K562 (cell line): Measurements from ENCODE around the gene GRK3. TPM values are rescaled to one million over a fixed set of nuclear protein-coding genes. Genes with fewer than 3 reads are reported as not detected.

Experiments
- ATAC-seq: fragments of 200-7000 bp; cut with Tn5 transposase; 3 replicates; pipeline ENCODE4 v1.9.1; 2020; ENCODE audit warnings: moderate library complexity
- BruUV-seq: library from RNA; stranded (reverse); fragments of 400-500 nt; replicated peaks from 2 replicates; lab custom pipeline; 2021; lab: Mats Ljungman, UMichigan
- CTCF ChIA-PET: fragments of 300-600 bp; formaldehyde crosslinking; extraction: SDS; loops from one replicate; lab custom pipeline; 2021; ENCODE audit warnings: low intra/inter-chr PET ratio; lab: Yijun Ruan, JAX
- POLR2A ChIA-PET: fragments of 300-600, 350-650 bp; sonication (Branson Sonifier 250); formaldehyde crosslinking; extraction: SDS; loops from one replicate; lab custom pipeline; 2021; ENCODE audit warnings: antibody characterized with exemption, inconsistent platforms; lab: Yijun Ruan, JAX
- DNase-seq, 4 experiments: peaks; one replicate each; pipeline versions ENCODE4 v3.0.0 to v3.0.0-alpha.2; 2011 to 2018; ENCODE audit warnings: low spot score in 3 of 4, mixed read lengths in 3 of 4; ENCODE audit errors: extremely low read depth in 1 of 4
- FAIRE-seq: peaks from 2 replicates; lab custom pipeline; 2011; peaks lifted over from hg19 to GRCh38; lab: Jason Lieb, UNC
- H2AFZ ChIP-seq: 2 replicates; pipeline ENCODE4 v1.6.0; 2011; ENCODE audit warnings: low read depth, low read length, control low read depth, inconsistent platforms
- H3K27ac ChIP-seq: fragments of 200-600 bp; 3 replicates; pipeline ENCODE4 v1.8.0; 2011; ENCODE audit warnings: low read depth, mild to moderate bottlenecking, control low read depth, inconsistent platforms, low read length, moderate library complexity, mixed read lengths; ENCODE audit errors: extremely low read depth
- H3K27me3 ChIP-seq, 2 experiments: fragments of 300-600 bp in 1 of 2; 2 replicates in 1 of 2; 3 replicates in 1 of 2; pipeline versions ENCODE4 v1.6.0 to v1.8.0; 2011; ENCODE audit warnings: inconsistent platforms in 2 of 2, low read length in 2 of 2, mild to moderate bottlenecking in 1 of 2, mixed read lengths in 1 of 2, moderate library complexity in 1 of 2; ENCODE audit not compliant: control insufficient read depth in 2 of 2, insufficient read depth in 2 of 2
- H3K36me3 ChIP-seq: fragments of 300-600 bp; 3 replicates; pipeline ENCODE4 v1.8.0; 2011; ENCODE audit warnings: mild to moderate bottlenecking, low read length, inconsistent platforms; ENCODE audit not compliant: control insufficient read depth, insufficient read depth
- H3K4me1 ChIP-seq, 2 experiments: fragments of 200-600 bp in 1 of 2; replicated peaks in 1 of 2; 2 replicates in 1 of 2; 3 replicates in 1 of 2; pipeline versions ENCODE4 v1.5.1 to v1.8.0; 2011; ENCODE audit warnings: inconsistent platforms in 2 of 2, low read length in 2 of 2, mild to moderate bottlenecking in 1 of 2, mixed read lengths in 1 of 2, moderate library complexity in 1 of 2; ENCODE audit not compliant: control insufficient read depth in 2 of 2, insufficient read depth in 2 of 2
- H3K4me2 ChIP-seq: 2 replicates; pipeline ENCODE4 v1.6.1; 2011; ENCODE audit warnings: low read length, control low read depth, inconsistent platforms, mixed read lengths; ENCODE audit not compliant: insufficient read depth
- H3K4me3 ChIP-seq: fragments of 200-600 bp; sonication (generic), shearing (Covaris generic); 2 replicates; pipeline ENCODE4 v1.5.1; 2016; ENCODE audit warnings: control low read depth, inconsistent platforms
- H3K79me2 ChIP-seq: fragments of 200-600 bp; 3 replicates; pipeline ENCODE4 v1.8.0; 2011; ENCODE audit warnings: low read length, inconsistent platforms; ENCODE audit not compliant: control insufficient read depth, insufficient read depth
- H3K9ac ChIP-seq, 2 experiments: 2 replicates each; pipeline versions ENCODE4 v1.6.0 to v1.6.1; 2011; ENCODE audit warnings: low read depth in 2 of 2, low read length in 2 of 2, control low read depth in 1 of 2, inconsistent platforms in 1 of 2, mild to moderate bottlenecking in 1 of 2, mixed read lengths in 1 of 2; ENCODE audit not compliant: insufficient read depth in 1 of 2
- H3K9me1 ChIP-seq: one replicate; pipeline ENCODE4 v1.6.0; 2011; ENCODE audit warnings: inconsistent platforms, mild to moderate bottlenecking, low read length, moderate library complexity; ENCODE audit not compliant: control insufficient read depth, insufficient read depth
- H3K9me3 ChIP-seq: replicated peaks from 2 replicates; pipeline ENCODE4 v1.5.1; 2011; ENCODE audit warnings: low read depth, low read length, inconsistent platforms; ENCODE audit not compliant: control insufficient read depth, insufficient read depth
- H4K20me1 ChIP-seq: replicated peaks from 2 replicates; pipeline ENCODE4 v1.6.1; 2011; ENCODE audit warnings: low read length, inconsistent platforms, mixed read lengths; ENCODE audit not compliant: control insufficient read depth, insufficient read depth
- CREM ChIP-seq: IDR thresholded peaks from 2 replicates; pipeline ENCODE4 v1.6.1; 2014; ENCODE audit warnings: antibody characterized with exemption, low read depth
- CXXC5 ChIP-seq: fragments of 250-450 bp; sonication (Bioruptor Pico); IDR thresholded peaks from 2 replicates; pipeline ENCODE4 v1.8.0; 2022; ENCODE audit warnings: inconsistent platforms, mild to moderate bottlenecking, moderate library complexity
- E2F4 ChIP-seq: sonication (generic); formaldehyde crosslinking; IDR thresholded peaks from 2 replicates; pipeline ENCODE4 v1.8.0; 2022; ENCODE audit warnings: mild to moderate bottlenecking, low read depth, missing genetic modification reagents
- FOSL1 ChIP-seq: fragments of 200-800 bp; sonication (Bioruptor generic); conservative IDR thresholded peaks from 2 replicates; pipeline ENCODE4 v1.6.1; 2016; ENCODE audit warnings: missing genetic modification characterization, missing compliant biosample characterization
- MAFG ChIP-seq: fragments of 450-650 bp; conservative IDR thresholded peaks from 2 replicates; pipeline ENCODE4 v1.6.1; 2016; ENCODE audit warnings: missing genetic modification characterization, missing compliant biosample characterization
- MAFK ChIP-seq: IDR thresholded peaks from 2 replicates; pipeline ENCODE4 v1.6.1; 2011; ENCODE audit warnings: low read length, improper control_type of control experiment
- MEIS2 ChIP-seq: fragments of 450-650 bp; IDR thresholded peaks from 2 replicates; pipeline ENCODE4 v1.6.1; 2014; ENCODE audit warnings: mild to moderate bottlenecking; ENCODE audit not compliant: partially characterized antibody
- NCOR1 ChIP-seq: fragments of 450-650 bp; IDR thresholded peaks from 2 replicates; pipeline ENCODE4 v1.6.1; 2016; ENCODE audit warnings: mild to moderate bottlenecking, moderate library complexity
- NFYB ChIP-seq: IDR thresholded peaks from 2 replicates; pipeline ENCODE4 v1.6.1; 2011; ENCODE audit warnings: mild to moderate bottlenecking, moderate library complexity; ENCODE audit not compliant: insufficient read length; ENCODE audit errors: extremely low read depth
- PATZ1 ChIP-seq: fragments of 250-450 bp; sonication (Bioruptor Pico); IDR thresholded peaks from 2 replicates; pipeline ENCODE4 v1.5.0; 2020; ENCODE audit warnings: mild to moderate bottlenecking, borderline replicate concordance
- PCBP1 ChIP-seq: fragments of 200-400 bp; formaldehyde crosslinking; IDR thresholded peaks from 2 replicates; pipeline ENCODE4 v1.6.1; 2018; ENCODE audit warnings: mild to moderate bottlenecking, low read depth, low read length; ENCODE audit not compliant: poor library complexity, severe bottlenecking
- RAD21 ChIP-seq, 2 experiments: fragments of 250-450 bp in 1 of 2; fragments of 450-650 bp in 1 of 2; sonication (Bioruptor Pico) in 1 of 2; formaldehyde crosslinking in 1 of 2; IDR thresholded peaks in 1 of 2; conservative IDR thresholded peaks in 1 of 2; 2 replicates each; pipeline versions ENCODE4 v1.4.0 to v1.8.0; 2020 to 2022; ENCODE audit warnings: mild to moderate bottlenecking in 2 of 2, moderate library complexity in 1 of 2
- SP1 ChIP-seq: sonication (generic); formaldehyde crosslinking; IDR thresholded peaks from 2 replicates; pipeline ENCODE4 v1.8.1; 2022; ENCODE audit warnings: mild to moderate bottlenecking, missing genetic modification reagents
- TCF15 ChIP-seq: fragments of 250-450 bp; sonication (Bioruptor Pico); IDR thresholded peaks from 2 replicates; pipeline ENCODE4 v1.8.0; 2022; ENCODE audit warnings: moderate library complexity, mild to moderate bottlenecking, inconsistent platforms
- ZC3H4 ChIP-seq: sonication (generic); formaldehyde crosslinking; IDR thresholded peaks from 2 replicates; pipeline ENCODE4 v1.9.0; 2021; ENCODE audit warnings: missing genetic modification reagents, borderline replicate concordance
- ZNF143 ChIP-seq: sonication (generic); formaldehyde crosslinking; IDR thresholded peaks from 2 replicates; pipeline ENCODE4 v1.9.0; 2022; ENCODE audit warnings: mild to moderate bottlenecking, missing genetic modification reagents
- WGBS: fragments of 100-300 bp; shearing (Covaris generic); methylation state at CpG from one replicate; pipeline ENCODE4 v1.1.6; 2016; ENCODE audit warnings: low coverage, mixed read lengths; ENCODE audit not compliant: insufficient coverage; ENCODE audit errors: missing lambda C conversion rate; 5-methylcytosine and 5-hydroxymethylcytosine counted together
- in situ Hi-C: fragments of 300-500 bp; cut with MboI; formaldehyde crosslinking; loops from 4 replicates; pipeline ENCODE4 v1.15.0; 2018; ENCODE audit warnings: inconsistent platforms, mixed read lengths
- intact Hi-C: fragments of 100-400 bp; cut with micrococcal nuclease; formaldehyde crosslinking; loops from 2 replicates; pipeline ENCODE4 v1.14.2; 2022
- polyA plus RNA-seq, 8 experiments: library from polyadenylated mRNA; depleted of rRNA in 4 of 8; stranded (reverse) in 5 of 8; unstranded in 3 of 8; fragments of >200 nt; fragmentation: Nextera tagmentation in 2 of 8; fragmentation: Illumina TruSeq in 1 of 8; extraction: Ambion mirVana in 2 of 8; extraction: Trizol in 1 of 8; gene quantifications; 2 replicates each; pipeline versions ENCODE4 v1.2.1 to v1.2.3, GENCODE V29; 2011 to 2014; ENCODE audit warnings: inconsistent platforms in 1 of 8, missing spikeins in 1 of 8
- total RNA-seq, 7 experiments: library from RNA; depleted of rRNA in 6 of 7; stranded (reverse); fragments of >200 nt in 6 of 7; fragmentation: Illumina TruSeq in 2 of 7; extraction: Trizol in 2 of 7; gene quantifications; 2 replicates each; pipeline versions ENCODE4 v1.2.1 to v1.2.3, GENCODE V29; 2011 to 2021; ENCODE audit warnings: low replicate concordance in 1 of 7

GRK3 gene
- total and polyA plus RNA-seq, 9 of the 15 experiments (the other 6 are each of a cell fraction or from before 2014, with no cell fraction given): 1.4 to 7.6 (median 3.6) TPM

GRCh38 chr22:25742918-25743708 is 178.6 kb downstream of the GRK3 start:
- Histone ChIP-seq H3K79me2 (peaks cover 57% of the 10 kb centered on the region), H3K27me3 (no peaks in the 10 kb centered on the region), H4K20me1 (peaks cover 22% of the 10 kb centered on the region), H2AFZ (peak overlapping the region; percentile 79; the same call in 1 of the 2 replicates), H3K9me3 (no peaks in the 10 kb centered on the region), H3K36me3 (no peaks in the 10 kb centered on the region; the same call in 2 of the 3 replicates), H3K9ac (peak overlapping the region; percentile 94 to 96), H3K4me3 (peak overlapping the region; percentile 78), H3K27ac (peak overlapping the region; percentile 99), H3K4me1 (peaks cover 18 to 45% of the 10 kb centered on the region in 2 experiments; a peak in 4 of 5 replicates), H3K9me1 (no peaks in the 10 kb centered on the region), H3K4me2 (peak overlapping the region; percentile 76)
- FAIRE-seq (peak; percentile 23), DNase-seq (peak in 2 of 4 experiments; percentile 32 to 43), ATAC-seq (peak; percentile 46)
- intact Hi-C loops: loop anchor here (2.0 kb wide), 1 partner anchor 18 kb away; no protein-coding TSS in a partner anchor
- CTCF ChIA-PET: no interaction called here
- in situ Hi-C loops: no loop called here
- 0% methylated on average over 6 of the region's 6 CpGs for WGBS
- no TSS peak for BruUV-seq
- POLR2A ChIA-PET: interaction anchor here (1.1 to 2.2 kb wide), 9 partner anchors 7 to 37 kb away, joined by 3 to 14 read pairs (median 5); no protein-coding TSS in a partner anchor
- TF ChIP-seq NCOR1 (no peak), MAFK (0 out of 2 replicates have a peak, but pooled peaks have one; percentile 20), MAFG (tag) (0 out of 2 replicates have a peak, but pooled peaks have one; percentile 13), ZC3H4 (CRISPR knock-in tag) (no peak), MEIS2 (no peak), CXXC5 (CRISPR knock-in tag) (no peak), TCF15 (CRISPR knock-in tag) (no peak), FOSL1 (tag) (no peak), PCBP1 (no peak), CREM (no peak), PATZ1 (CRISPR knock-in tag) (no peak), SP1 (CRISPR knock-in tag) (no peak), NFYB (no peak), ZNF143 (no peak), E2F4 (no peak), RAD21 (CRISPR knock-in tag; conservative IDR thresholded peaks at IDR 0.05 in 1 of 2, IDR thresholded peaks at IDR 0.05 in 1 of 2) (no peak)
